HepG2 (cell line): Measurements from ENCODE around the gene IFNA4. TPM values are rescaled to one million over a fixed set of nuclear protein-coding genes. Genes with fewer than 3 reads are reported as not detected.

Source experiments
- ATAC-seq: fragments of 200-7000 bp; cut with Tn5 transposase; 3 replicates; pipeline ENCODE4 v1.9.1; 2020; ENCODE audit warnings: mild to moderate bottlenecking, moderate library complexity
- BruUV-seq: library from RNA; stranded (reverse); fragments of 400-500 nt; replicated peaks from 2 replicates; lab custom pipeline; 2021; lab: Mats Ljungman, UMichigan
- CTCF ChIA-PET: fragments of 300-600 bp; formaldehyde crosslinking; extraction: SDS; loops from one replicate; lab custom pipeline; 2021; ENCODE audit warnings: low total read pairs, inconsistent platforms, low intra/inter-chr PET ratio; lab: Yijun Ruan, JAX
- POLR2A ChIA-PET: fragments of 350-600 bp; sonication (Branson Sonifier 250); formaldehyde crosslinking; loops from one replicate; lab custom pipeline; 2020; ENCODE audit warnings: antibody characterized with exemption, inconsistent platforms; lab: Yijun Ruan, JAX
- DNase-seq: peaks from one replicate; pipeline ENCODE4 v3.0.0-alpha.2; 2015; ENCODE audit warnings: low spot score
- FAIRE-seq: peaks from 3 replicates; lab custom pipeline; 2011; peaks lifted over from hg19 to GRCh38; lab: Jason Lieb, UNC
- H2AFZ ChIP-seq: one replicate; pipeline ENCODE4 v1.6.1; 2011; ENCODE audit warnings: low read length, inconsistent platforms
- H3K27ac ChIP-seq: fragments of 300-600 bp; 3 replicates; pipeline ENCODE4 v1.8.0; 2011; ENCODE audit warnings: mixed run types, mild to moderate bottlenecking, mixed read lengths, low read length, inconsistent platforms; ENCODE audit not compliant: insufficient read depth; ENCODE audit errors: extremely low read length
- H3K27me3 ChIP-seq, 2 experiments: fragments of 200-600 bp in 1 of 2; 2 replicates in 1 of 2; 3 replicates in 1 of 2; pipeline versions ENCODE4 v1.6.0 to v1.8.0; 2011; ENCODE audit warnings: low read length in 2 of 2, mild to moderate bottlenecking in 2 of 2, moderate library complexity in 2 of 2, inconsistent platforms in 1 of 2; ENCODE audit not compliant: insufficient read depth in 2 of 2, control insufficient read depth in 1 of 2
- H3K36me3 ChIP-seq, 2 experiments: fragments of 200-600 bp in 1 of 2; replicated peaks in 1 of 2; 2 replicates in 1 of 2; 3 replicates in 1 of 2; pipeline versions ENCODE4 v1.5.1 to v1.8.0; 2011; ENCODE audit warnings: low read length in 2 of 2, inconsistent platforms in 1 of 2; ENCODE audit not compliant: insufficient read depth in 2 of 2, control insufficient read depth in 1 of 2
- H3K4me1 ChIP-seq: 2 replicates; pipeline ENCODE4 v1.5.1; 2012; ENCODE audit warnings: low read length, inconsistent platforms; ENCODE audit not compliant: insufficient read depth
- H3K4me2 ChIP-seq: 2 replicates; pipeline ENCODE4 v1.6.0; 2011; ENCODE audit warnings: low read depth, low read length, inconsistent platforms
- H3K4me3 ChIP-seq, 3 experiments: fragments of 200-600 bp in 1 of 3; sonication (generic), shearing (Covaris generic) in 1 of 3; replicated peaks in 1 of 3; 2 replicates each; pipeline ENCODE4 v1.5.1; 2011 to 2016; ENCODE audit warnings: low read length in 3 of 3, inconsistent platforms in 2 of 3, low read depth in 2 of 3, mild to moderate bottlenecking in 2 of 3, control low read depth in 1 of 3, mixed read lengths in 1 of 3; ENCODE audit not compliant: insufficient read depth in 1 of 3
- H3K79me2 ChIP-seq: one replicate; pipeline ENCODE4 v1.6.1; 2011; ENCODE audit warnings: low read length, inconsistent platforms; ENCODE audit not compliant: insufficient read depth
- H3K9ac ChIP-seq: 2 replicates; pipeline ENCODE4 v1.6.0; 2011; ENCODE audit warnings: mild to moderate bottlenecking, low read depth, low read length, inconsistent platforms; ENCODE audit not compliant: insufficient read depth
- H3K9me3 ChIP-seq: 2 replicates; pipeline ENCODE4 v1.5.1; 2012; ENCODE audit warnings: mild to moderate bottlenecking, low read length
- H4K20me1 ChIP-seq: 2 replicates; pipeline ENCODE4 v1.6.0; 2011; ENCODE audit warnings: inconsistent platforms, mild to moderate bottlenecking, low read length, moderate library complexity; ENCODE audit not compliant: insufficient read depth
- ERF ChIP-seq: IDR thresholded peaks from 2 replicates; pipeline ENCODE4 v1.6.1; 2018; ENCODE audit warnings: missing biosample characterization, missing genetic modification reagents
- FOXA1 ChIP-seq, 2 experiments: fragments of 450-650 bp in 1 of 2; sonication (generic) in 1 of 2; formaldehyde crosslinking in 1 of 2; IDR thresholded peaks; 2 replicates each; pipeline versions ENCODE4 v1.4.0 to v1.6.1; 2016 to 2020; ENCODE audit warnings: missing genetic modification reagents in 1 of 2
- RAD21 ChIP-seq: fragments of 450-650 bp; formaldehyde crosslinking; IDR thresholded peaks from 2 replicates; pipeline ENCODE4 v1.5.0; 2020; ENCODE audit warnings: mild to moderate bottlenecking
- ZNF10 ChIP-seq: sonication (generic); formaldehyde crosslinking; IDR thresholded peaks from 2 replicates; pipeline ENCODE4 v1.4.0; 2020; ENCODE audit warnings: mild to moderate bottlenecking, low read depth, missing genetic modification reagents, borderline replicate concordance
- ZNF709 ChIP-seq: sonication (generic); formaldehyde crosslinking; IDR thresholded peaks from 2 replicates; pipeline ENCODE4 v1.5.0; 2020; ENCODE audit warnings: mild to moderate bottlenecking, missing genetic modification reagents
- WGBS: methylation state at CpG from one replicate; pipeline ENCODE4 v1.1.6; 2017; ENCODE audit warnings: low lambda C conversion rate; 5-methylcytosine and 5-hydroxymethylcytosine counted together
- in situ Hi-C: cut with HindIII; loops from 2 replicates; pipeline ENCODE4 v1.10.0; 2017; ENCODE audit warnings: low pct_unique_long_range_greater_than_20kb; ENCODE audit not compliant: extremely low pct_ligation_motif_present
- intact Hi-C: fragments of 100-400 bp; cut with micrococcal nuclease; formaldehyde crosslinking; loops from one replicate; pipeline ENCODE4 v1.10.0; 2022; ENCODE audit not compliant: unreplicated experiment
- polyA plus RNA-seq, 8 experiments: library from polyadenylated mRNA; depleted of rRNA in 3 of 8; stranded (reverse) in 7 of 8; unstranded in 1 of 8; fragments of >200 nt; fragmentation: Illumina TruSeq in 4 of 8; extraction: Trizol in 4 of 8; gene quantifications; 2 replicates each; pipeline versions ENCODE4 v1.2.1 to v1.2.3, GENCODE V29; 2011 to 2016; ENCODE audit warnings: low read depth in 4 of 8, missing spikeins in 1 of 8, mixed read lengths in 1 of 8; ENCODE audit not compliant: insufficient read depth in 1 of 8
- total RNA-seq, 5 experiments: library from RNA; depleted of rRNA; stranded (reverse); fragments of >200 nt; fragmentation: Illumina TruSeq; extraction: Trizol; gene quantifications; 2 replicates each; pipeline ENCODE4 v1.2.3, GENCODE V29; 2016; ENCODE audit warnings: low read depth in 1 of 5
- TF ChIP-seq, protein P1 (sequence below): sonication (generic); formaldehyde crosslinking; IDR thresholded peaks from 2 replicates; pipeline ENCODE4 v1.4.0; 2020; ENCODE audit warnings: missing genetic modification reagents
- TF ChIP-seq, protein P2 (sequence below): sonication (generic); formaldehyde crosslinking; IDR thresholded peaks from 2 replicates; pipeline ENCODE4 v1.5.0; 2020; ENCODE audit warnings: mild to moderate bottlenecking, missing genetic modification reagents, borderline replicate concordance

Gene IFNA4
- total and polyA plus RNA-seq, 2 of the 13 experiments (the other 11 are each of a cell fraction or from before 2014, with no cell fraction given) = not detected

DNA sequence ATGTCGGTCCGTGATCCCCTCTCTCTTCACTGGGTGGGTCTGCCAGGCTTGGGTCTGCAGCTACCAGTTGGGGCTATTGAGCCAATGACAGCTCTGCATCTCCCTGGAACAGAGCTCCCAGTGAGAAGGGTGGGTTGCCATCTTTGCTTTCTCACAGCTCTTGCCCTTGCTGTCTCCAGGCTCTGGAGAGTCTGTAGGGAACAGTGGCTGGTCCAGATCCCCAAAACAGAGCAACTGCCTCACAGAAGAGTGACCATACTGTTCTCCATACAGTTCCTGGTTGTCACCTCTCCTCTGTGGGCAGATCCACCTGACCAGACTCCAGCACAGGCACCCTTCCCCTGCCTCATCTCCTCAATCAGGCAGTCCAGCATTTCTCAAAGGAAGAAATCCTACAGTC is 45.9 kb upstream of the IFNA4 start:
- POLR2A ChIA-PET = no interaction called here
- no peak overlapping the region for H3K9ac ChIP-seq
- WGBS = 10% methylated on average over 2 of the region's 2 CpGs
- no peaks in the 10 kb centered on the region for H3K79me2 ChIP-seq
- FAIRE-seq = no peak
- H3K9me3 ChIP-seq = no peaks in the 10 kb centered on the region
- no peaks in the 10 kb centered on the region for H3K27me3 ChIP-seq
- BruUV-seq = no TSS peak
- no peaks in the 10 kb centered on the region for H3K4me1 ChIP-seq
- in situ Hi-C loops = no loop called here
- H3K27ac ChIP-seq = no peak overlapping the region
- TF ChIP-seq ERF (CRISPR knock-in tag) = no peak
- TF ChIP-seq ZNF10 = no peak
- TF ChIP-seq ZNF709 (CRISPR knock-in tag) = no peak
- TF ChIP-seq, protein P1, sequence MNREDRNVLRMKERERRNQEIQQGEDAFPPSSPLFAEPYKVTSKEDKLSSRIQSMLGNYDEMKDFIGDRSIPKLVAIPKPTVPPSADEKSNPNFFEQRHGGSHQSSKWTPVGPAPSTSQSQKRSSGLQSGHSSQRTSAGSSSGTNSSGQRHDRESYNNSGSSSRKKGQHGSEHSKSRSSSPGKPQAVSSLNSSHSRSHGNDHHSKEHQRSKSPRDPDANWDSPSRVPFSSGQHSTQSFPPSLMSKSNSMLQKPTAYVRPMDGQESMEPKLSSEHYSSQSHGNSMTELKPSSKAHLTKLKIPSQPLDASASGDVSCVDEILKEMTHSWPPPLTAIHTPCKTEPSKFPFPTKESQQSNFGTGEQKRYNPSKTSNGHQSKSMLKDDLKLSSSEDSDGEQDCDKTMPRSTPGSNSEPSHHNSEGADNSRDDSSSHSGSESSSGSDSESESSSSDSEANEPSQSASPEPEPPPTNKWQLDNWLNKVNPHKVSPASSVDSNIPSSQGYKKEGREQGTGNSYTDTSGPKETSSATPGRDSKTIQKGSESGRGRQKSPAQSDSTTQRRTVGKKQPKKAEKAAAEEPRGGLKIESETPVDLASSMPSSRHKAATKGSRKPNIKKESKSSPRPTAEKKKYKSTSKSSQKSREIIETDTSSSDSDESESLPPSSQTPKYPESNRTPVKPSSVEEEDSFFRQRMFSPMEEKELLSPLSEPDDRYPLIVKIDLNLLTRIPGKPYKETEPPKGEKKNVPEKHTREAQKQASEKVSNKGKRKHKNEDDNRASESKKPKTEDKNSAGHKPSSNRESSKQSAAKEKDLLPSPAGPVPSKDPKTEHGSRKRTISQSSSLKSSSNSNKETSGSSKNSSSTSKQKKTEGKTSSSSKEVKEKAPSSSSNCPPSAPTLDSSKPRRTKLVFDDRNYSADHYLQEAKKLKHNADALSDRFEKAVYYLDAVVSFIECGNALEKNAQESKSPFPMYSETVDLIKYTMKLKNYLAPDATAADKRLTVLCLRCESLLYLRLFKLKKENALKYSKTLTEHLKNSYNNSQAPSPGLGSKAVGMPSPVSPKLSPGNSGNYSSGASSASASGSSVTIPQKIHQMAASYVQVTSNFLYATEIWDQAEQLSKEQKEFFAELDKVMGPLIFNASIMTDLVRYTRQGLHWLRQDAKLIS (CRISPR knock-in tag) = no peak
- TF ChIP-seq, protein P2, sequence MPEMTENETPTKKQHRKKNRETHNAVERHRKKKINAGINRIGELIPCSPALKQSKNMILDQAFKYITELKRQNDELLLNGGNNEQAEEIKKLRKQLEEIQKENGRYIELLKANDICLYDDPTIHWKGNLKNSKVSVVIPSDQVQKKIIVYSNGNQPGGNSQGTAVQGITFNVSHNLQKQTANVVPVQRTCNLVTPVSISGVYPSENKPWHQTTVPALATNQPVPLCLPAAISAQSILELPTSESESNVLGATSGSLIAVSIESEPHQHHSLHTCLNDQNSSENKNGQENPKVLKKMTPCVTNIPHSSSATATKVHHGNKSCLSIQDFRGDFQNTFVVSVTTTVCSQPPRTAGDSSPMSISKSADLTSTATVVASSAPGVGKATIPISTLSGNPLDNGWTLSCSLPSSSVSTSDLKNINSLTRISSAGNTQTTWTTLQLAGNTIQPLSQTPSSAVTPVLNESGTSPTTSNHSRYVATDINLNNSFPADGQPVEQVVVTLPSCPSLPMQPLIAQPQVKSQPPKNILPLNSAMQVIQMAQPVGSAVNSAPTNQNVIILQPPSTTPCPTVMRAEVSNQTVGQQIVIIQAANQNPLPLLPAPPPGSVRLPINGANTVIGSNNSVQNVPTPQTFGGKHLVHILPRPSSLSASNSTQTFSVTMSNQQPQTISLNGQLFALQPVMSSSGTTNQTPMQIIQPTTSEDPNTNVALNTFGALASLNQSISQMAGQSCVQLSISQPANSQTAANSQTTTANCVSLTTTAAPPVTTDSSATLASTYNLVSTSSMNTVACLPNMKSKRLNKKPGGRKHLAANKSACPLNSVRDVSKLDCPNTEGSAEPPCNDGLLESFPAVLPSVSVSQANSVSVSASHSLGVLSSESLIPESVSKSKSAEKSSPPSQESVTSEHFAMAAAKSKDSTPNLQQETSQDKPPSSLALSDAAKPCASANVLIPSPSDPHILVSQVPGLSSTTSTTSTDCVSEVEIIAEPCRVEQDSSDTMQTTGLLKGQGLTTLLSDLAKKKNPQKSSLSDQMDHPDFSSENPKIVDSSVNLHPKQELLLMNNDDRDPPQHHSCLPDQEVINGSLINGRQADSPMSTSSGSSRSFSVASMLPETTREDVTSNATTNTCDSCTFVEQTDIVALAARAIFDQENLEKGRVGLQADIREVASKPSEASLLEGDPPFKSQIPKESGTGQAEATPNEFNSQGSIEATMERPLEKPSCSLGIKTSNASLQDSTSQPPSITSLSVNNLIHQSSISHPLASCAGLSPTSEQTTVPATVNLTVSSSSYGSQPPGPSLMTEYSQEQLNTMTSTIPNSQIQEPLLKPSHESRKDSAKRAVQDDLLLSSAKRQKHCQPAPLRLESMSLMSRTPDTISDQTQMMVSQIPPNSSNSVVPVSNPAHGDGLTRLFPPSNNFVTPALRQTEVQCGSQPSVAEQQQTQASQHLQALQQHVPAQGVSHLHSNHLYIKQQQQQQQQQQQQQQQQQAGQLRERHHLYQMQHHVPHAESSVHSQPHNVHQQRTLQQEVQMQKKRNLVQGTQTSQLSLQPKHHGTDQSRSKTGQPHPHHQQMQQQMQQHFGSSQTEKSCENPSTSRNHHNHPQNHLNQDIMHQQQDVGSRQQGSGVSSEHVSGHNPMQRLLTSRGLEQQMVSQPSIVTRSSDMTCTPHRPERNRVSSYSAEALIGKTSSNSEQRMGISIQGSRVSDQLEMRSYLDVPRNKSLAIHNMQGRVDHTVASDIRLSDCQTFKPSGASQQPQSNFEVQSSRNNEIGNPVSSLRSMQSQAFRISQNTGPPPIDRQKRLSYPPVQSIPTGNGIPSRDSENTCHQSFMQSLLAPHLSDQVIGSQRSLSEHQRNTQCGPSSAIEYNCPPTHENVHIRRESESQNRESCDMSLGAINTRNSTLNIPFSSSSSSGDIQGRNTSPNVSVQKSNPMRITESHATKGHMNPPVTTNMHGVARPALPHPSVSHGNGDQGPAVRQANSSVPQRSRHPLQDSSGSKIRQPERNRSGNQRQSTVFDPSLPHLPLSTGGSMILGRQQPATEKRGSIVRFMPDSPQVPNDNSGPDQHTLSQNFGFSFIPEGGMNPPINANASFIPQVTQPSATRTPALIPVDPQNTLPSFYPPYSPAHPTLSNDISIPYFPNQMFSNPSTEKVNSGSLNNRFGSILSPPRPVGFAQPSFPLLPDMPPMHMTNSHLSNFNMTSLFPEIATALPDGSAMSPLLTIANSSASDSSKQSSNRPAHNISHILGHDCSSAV = no peak
- no peak for TF ChIP-seq FOXA1 (IDR thresholded peaks at IDR 0.05)
- TF ChIP-seq FOXA1 (CRISPR knock-in tag; IDR thresholded peaks at IDR 0.05) = no peak
- TF ChIP-seq RAD21 (CRISPR knock-in tag) = no peak
- TF ChIP-seq, all 625 proteins: peak for 0
- Histone ChIP-seq H2AFZ (no peak overlapping the region), H3K4me2 (no peak overlapping the region), H4K20me1 (no peaks in the 10 kb centered on the region), H3K36me3 (no peaks in the 10 kb centered on the region), H3K4me3 (no peak overlapping the region)
- CTCF ChIA-PET = no interaction called here
- ATAC-seq (no peak), DNase-seq (no peak)
- intact Hi-C loops = no loop called here
